Colonic mucosa (tissue), 4 donors: Measurements from ENCODE around the gene SSTR5. TPM values are rescaled to one million over a fixed set of nuclear protein-coding genes. Genes with fewer than 3 reads are reported as not detected.

ENCODE experiments used
- DNase-seq: peaks from one replicate; pipeline ENCODE4 v3.0.0-alpha.2; 2020
- H3K27ac ChIP-seq: fragments of 200-600 bp; one replicate; pipeline ENCODE4 v1.8.0; 2021
- H3K27me3 ChIP-seq: fragments of 200-600 bp; one replicate; pipeline ENCODE4 v1.8.0; 2021
- H3K36me3 ChIP-seq: fragments of 200-600 bp; one replicate; pipeline ENCODE4 v1.8.0; 2021
- H3K4me1 ChIP-seq: fragments of 200-600 bp; one replicate; pipeline ENCODE4 v1.8.0; 2021; ENCODE audit warnings: mild to moderate bottlenecking
- H3K4me3 ChIP-seq: fragments of 200-600 bp; one replicate; pipeline ENCODE4 v1.8.0; 2021
- H3K9ac ChIP-seq, 2 donors: one replicate each; pipeline ENCODE4 v1.7.0; 2013; ENCODE audit warnings: control low read depth in 2 of 2, low read depth in 2 of 2, low read length in 2 of 2
- H3K9me3 ChIP-seq: fragments of 200-600 bp; one replicate; pipeline ENCODE4 v1.8.0; 2021
- intact Hi-C: fragments of 100-400 bp; cut with DNase I; formaldehyde crosslinking; loops from one replicate; pipeline ENCODE4 v1.14.1; 2022
- total RNA-seq, 2 donors: library from RNA; stranded (reverse); fragmentation: NEBNext Ultra II Directional in 1 of 2; extraction: Animal tissue kit (Norgen Biotek cat#: 25700) in 1 of 2; gene quantifications; one replicate each; pipeline ENCODE4 v1.2.1, GENCODE V29; 2021
- TF ChIP-seq, protein P1 (sequence below): fragments of 200-600 bp; IDR thresholded peaks from one replicate; pipeline ENCODE4 v1.8.0; 2022; ENCODE audit warnings: antibody characterized with exemption, mild to moderate bottlenecking
- donor health status: healthy.
- donor health status: DM: no; HTN: no; CAD: no.
- donor health status: DM: no; HTN: no; CAD: no.

Gene SSTR5
- total RNA-seq, 2 donors from 2014 or later = 0.24 to 0.37 TPM

DNA sequence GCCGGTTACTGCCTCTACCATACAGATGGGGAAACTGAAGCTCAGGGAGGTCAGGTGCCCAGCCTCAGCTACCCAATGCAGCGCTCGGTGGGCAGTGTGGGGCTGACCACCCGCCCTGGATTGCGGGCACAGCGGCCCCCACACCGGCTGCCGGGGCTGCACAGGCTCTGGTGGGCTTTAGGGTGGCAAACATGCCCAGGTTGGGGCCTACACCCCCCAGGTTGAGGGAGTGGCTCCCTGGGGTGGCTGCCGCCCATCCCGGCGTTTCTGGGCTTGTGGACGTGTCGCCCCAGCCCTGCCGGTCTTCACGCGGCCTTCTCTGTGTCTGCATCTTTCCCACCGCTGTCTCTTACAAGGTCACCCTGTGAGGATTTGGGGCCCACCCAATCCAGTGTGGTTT, 40.9 kb upstream of the SSTR5 start:
- Histone ChIP-seq H3K9me3 (no peaks in the 10 kb centered on the region), H3K36me3 (no peaks in the 10 kb centered on the region), H3K27me3 (no peaks in the 10 kb centered on the region), H3K9ac (no peak overlapping the region), H3K4me3 (no peak overlapping the region), H3K4me1 (no peaks in the 10 kb centered on the region), H3K27ac (no peak overlapping the region)
- intact Hi-C loops = no loop called here
- TF ChIP-seq, protein P1, sequence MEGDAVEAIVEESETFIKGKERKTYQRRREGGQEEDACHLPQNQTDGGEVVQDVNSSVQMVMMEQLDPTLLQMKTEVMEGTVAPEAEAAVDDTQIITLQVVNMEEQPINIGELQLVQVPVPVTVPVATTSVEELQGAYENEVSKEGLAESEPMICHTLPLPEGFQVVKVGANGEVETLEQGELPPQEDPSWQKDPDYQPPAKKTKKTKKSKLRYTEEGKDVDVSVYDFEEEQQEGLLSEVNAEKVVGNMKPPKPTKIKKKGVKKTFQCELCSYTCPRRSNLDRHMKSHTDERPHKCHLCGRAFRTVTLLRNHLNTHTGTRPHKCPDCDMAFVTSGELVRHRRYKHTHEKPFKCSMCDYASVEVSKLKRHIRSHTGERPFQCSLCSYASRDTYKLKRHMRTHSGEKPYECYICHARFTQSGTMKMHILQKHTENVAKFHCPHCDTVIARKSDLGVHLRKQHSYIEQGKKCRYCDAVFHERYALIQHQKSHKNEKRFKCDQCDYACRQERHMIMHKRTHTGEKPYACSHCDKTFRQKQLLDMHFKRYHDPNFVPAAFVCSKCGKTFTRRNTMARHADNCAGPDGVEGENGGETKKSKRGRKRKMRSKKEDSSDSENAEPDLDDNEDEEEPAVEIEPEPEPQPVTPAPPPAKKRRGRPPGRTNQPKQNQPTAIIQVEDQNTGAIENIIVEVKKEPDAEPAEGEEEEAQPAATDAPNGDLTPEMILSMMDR = no peak
- DNase-seq = no peak

DNA sequence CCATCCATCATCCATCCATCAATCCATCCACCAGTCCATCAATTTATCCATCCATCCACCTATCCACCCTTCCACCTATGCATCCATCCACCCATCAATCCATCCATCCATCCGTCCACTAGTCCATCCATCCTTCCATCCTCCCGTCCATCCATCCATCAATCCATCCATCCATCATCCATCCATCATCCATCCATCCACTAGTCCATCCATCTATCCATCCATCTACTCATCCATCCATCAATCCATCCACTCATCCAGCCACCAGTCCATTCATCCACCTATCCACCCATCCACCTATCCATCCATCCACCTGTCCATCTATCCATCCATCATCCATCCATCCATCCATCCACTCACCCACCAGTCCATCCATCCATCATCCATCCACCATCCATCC, 39.9 kb upstream of the SSTR5 start:
- H3K4me3 ChIP-seq = no peak overlapping the region
- H3K36me3 ChIP-seq = no peaks in the 10 kb centered on the region
- H3K27me3 ChIP-seq = no peaks in the 10 kb centered on the region
- no peaks in the 10 kb centered on the region for H3K4me1 ChIP-seq
- H3K27ac ChIP-seq = no peak overlapping the region
- intact Hi-C loops = no loop called here
- DNase-seq = no peak
- TF ChIP-seq, protein P1 = no peak
- no peaks in the 10 kb centered on the region for H3K9me3 ChIP-seq
- H3K9ac ChIP-seq = no peak overlapping the region

DNA sequence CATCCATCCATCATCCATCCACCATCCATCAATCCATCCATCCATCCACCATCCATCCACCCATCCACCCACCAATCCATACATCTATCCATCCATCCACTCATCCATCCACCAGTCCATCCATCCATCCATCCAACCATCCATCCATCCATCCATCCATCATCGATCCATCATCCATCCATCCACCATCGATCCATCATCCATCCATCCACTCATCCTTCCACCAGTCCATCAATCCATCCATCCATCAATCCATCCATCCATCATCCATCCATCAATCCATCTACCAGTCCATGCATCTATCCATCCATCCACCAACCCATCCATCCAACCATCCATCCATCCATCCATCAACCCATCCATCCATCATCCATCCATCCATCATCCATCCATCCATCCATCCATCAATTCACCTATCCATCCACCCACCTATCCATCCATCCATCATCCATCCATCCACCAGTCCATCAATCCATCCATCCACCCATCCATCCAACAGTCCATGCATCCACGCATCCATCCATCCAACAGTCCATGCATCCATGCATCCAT, 39.3 kb upstream of the SSTR5 start:
- intact Hi-C loops = no loop called here
- H3K27me3 ChIP-seq = no peaks in the 10 kb centered on the region
- no peak overlapping the region for H3K4me3 ChIP-seq
- no peaks in the 10 kb centered on the region for H3K9me3 ChIP-seq
- H3K27ac ChIP-seq = no peak overlapping the region
- no peaks in the 10 kb centered on the region for H3K36me3 ChIP-seq
- H3K9ac ChIP-seq = no peak overlapping the region
- TF ChIP-seq, protein P1 = no peak
- DNase-seq = no peak
- H3K4me1 ChIP-seq = no peaks in the 10 kb centered on the region

DNA sequence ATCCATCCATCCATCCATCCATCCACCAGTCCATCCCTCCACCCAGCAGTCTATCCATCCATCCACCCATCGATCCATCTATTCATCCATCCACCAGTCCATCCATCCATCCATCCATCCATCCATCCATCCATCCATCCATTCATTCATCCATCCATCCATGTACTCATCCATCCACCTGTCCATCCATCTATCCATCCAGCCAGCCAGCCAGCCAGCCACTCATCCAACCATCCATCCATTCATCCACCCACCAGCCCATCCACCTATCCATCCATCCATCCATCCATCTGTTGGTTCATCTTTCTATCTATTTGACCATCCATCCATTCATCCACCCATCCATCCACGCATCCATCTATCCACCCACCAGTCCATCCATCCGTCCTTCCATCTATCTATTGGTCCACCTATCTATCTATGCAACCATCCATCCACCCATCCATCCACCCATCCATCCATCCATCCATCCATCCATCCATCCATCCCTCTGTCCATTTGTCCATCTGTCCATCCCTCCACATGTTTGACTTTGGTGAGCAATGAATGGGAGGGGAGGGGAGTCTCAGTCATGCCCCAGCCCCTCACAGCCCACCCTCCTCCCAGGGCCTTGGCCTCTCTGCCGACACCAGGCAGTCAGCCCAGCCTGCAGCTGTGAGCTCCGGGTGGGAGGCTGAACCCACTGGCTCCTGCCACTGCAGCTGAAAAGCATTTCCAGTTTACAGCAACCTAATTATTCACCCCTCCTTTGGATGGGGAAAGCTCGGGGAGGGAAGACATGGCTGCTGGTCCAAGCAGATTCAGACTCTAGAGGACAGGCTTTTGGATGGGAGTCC, 38.1 kb upstream of the SSTR5 start:
- Histone ChIP-seq H3K4me3 (no peak overlapping the region), H3K27ac (no peak overlapping the region), H3K36me3 (no peaks in the 10 kb centered on the region), H3K9me3 (no peaks in the 10 kb centered on the region), H3K27me3 (no peaks in the 10 kb centered on the region), H3K9ac (no peak overlapping the region), H3K4me1 (no peaks in the 10 kb centered on the region)
- TF ChIP-seq, protein P1 = no peak
- no peak for DNase-seq
- intact Hi-C loops = no loop called here

DNA sequence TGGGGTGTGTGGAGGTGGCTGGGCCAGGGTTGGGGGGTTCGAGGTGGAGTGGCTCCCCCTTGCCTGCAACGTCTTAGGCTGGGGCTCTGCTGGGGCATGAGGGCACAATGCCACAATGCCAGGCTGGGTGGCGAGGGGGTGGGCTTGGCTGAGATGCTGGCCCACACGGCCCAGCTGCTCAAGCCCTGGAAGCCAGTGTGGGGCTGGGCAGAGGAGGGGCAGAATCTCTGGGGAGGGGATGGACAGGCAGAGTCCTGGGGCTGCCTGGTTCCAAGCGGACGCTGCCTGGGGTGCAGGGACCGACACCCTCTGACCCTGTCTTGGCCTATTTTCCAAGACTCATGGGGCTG, 37.5 kb upstream of the SSTR5 start:
- no peaks in the 10 kb centered on the region for H3K27me3 ChIP-seq

More for the DNA sequence above, 37.5 kb upstream of the SSTR5 start:
- H3K9ac ChIP-seq = no peak overlapping the region
- TF ChIP-seq, protein P1 = no peak
- DNase-seq = no peak
- H3K27ac ChIP-seq = no peak overlapping the region
- intact Hi-C loops = no loop called here
- H3K4me1 ChIP-seq = no peaks in the 10 kb centered on the region
- no peak overlapping the region for H3K4me3 ChIP-seq
- H3K36me3 ChIP-seq = no peaks in the 10 kb centered on the region
- no peaks in the 10 kb centered on the region for H3K9me3 ChIP-seq
